ENCODE data around the gene OR4F15. TPM values are rescaled to one million over a fixed set of nuclear protein-coding genes. Genes with fewer than 3 reads are reported as not detected.

The OR4F15 gene
- total and polyA plus RNA-seq, 2 of the 8 experiments (the other 6 are each of a cell fraction or from before 2014, with no cell fraction given) = not detected

- TF ChIP-seq RNF2 (IDR thresholded peaks at IDR 0.05; ENCODE audit: borderline replicate concordance, low read depth, low read length, missing control alignments, poor library complexity, severe bottlenecking) (no peak), ASH2L (IDR thresholded peaks at IDR 0.05; ENCODE audit: low read length) (no peak), BRCA1 (IDR thresholded peaks at IDR 0.05; ENCODE audit: low read depth, low read length) (no peak), SAP30 (IDR thresholded peaks at IDR 0.05; ENCODE audit: insufficient read depth, insufficient replicate concordance, low read length) (no peak), RXRA (IDR thresholded peaks at IDR 0.05; ENCODE audit: insufficient read depth, low read depth, low read length) (no peak), RAD21 (IDR thresholded peaks at IDR 0.05 in 1 of 2, conservative IDR thresholded peaks at IDR 0.05 in 1 of 2; ENCODE audit: low read depth in 2 of 2, low read length in 2 of 2) (no peak), HDAC6 (IDR thresholded peaks at IDR 0.05; ENCODE audit: low read depth, low read length) (no peak)
- TF ChIP-seq, protein P1, sequence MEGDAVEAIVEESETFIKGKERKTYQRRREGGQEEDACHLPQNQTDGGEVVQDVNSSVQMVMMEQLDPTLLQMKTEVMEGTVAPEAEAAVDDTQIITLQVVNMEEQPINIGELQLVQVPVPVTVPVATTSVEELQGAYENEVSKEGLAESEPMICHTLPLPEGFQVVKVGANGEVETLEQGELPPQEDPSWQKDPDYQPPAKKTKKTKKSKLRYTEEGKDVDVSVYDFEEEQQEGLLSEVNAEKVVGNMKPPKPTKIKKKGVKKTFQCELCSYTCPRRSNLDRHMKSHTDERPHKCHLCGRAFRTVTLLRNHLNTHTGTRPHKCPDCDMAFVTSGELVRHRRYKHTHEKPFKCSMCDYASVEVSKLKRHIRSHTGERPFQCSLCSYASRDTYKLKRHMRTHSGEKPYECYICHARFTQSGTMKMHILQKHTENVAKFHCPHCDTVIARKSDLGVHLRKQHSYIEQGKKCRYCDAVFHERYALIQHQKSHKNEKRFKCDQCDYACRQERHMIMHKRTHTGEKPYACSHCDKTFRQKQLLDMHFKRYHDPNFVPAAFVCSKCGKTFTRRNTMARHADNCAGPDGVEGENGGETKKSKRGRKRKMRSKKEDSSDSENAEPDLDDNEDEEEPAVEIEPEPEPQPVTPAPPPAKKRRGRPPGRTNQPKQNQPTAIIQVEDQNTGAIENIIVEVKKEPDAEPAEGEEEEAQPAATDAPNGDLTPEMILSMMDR (IDR thresholded peaks at IDR 0.05; ENCODE audit: control extremely low read depth in 1 of 3, insufficient read depth in 1 of 3, low read depth in 1 of 3, low read length in 3 of 3) = no peak
These were observed 7.6 kb upstream of the OR4F15 start (continued) for GRCh38 chr15:101804375-101804774.
